B cell (primary cell): ENCODE results near the gene LDLRAD3. TPM values are rescaled to one million over a fixed set of nuclear protein-coding genes. Genes with fewer than 3 reads are reported as not detected.

ENCODE experiments used
- ATAC-seq: fragments of 200-7000 bp; cut with Tn5 transposase; one replicate; pipeline ENCODE4 v1.10.0; 2021; ENCODE audit warnings: low read depth, mild to moderate bottlenecking, moderate number of reproducible peaks, moderate library complexity
- CTCF ChIA-PET: fragments of 350-600 bp; sonication (Branson Sonifier 250); formaldehyde crosslinking; loops from one replicate; lab custom pipeline; 2021; ENCODE audit warnings: antibody characterized with exemption, inconsistent platforms; lab: Charles Lee
- POLR2A ChIA-PET: fragments of 350-600 bp; sonication (Branson Sonifier 250); formaldehyde crosslinking; loops from one replicate; lab custom pipeline; 2021; ENCODE audit warnings: antibody characterized with exemption; lab: Charles Lee
- DNase-seq: peaks from one replicate; pipeline ENCODE4 v3.0.0; 2013
- H2AFZ ChIP-seq: 2 replicates; pipeline ENCODE4 v1.6.1; 2012; ENCODE audit warnings: mild to moderate bottlenecking, low read depth, low read length; ENCODE audit not compliant: insufficient read depth, poor library complexity, severe bottlenecking
- H3K27ac ChIP-seq, 2 donors: 1 replicate in 1 of 2; 2 replicates in 1 of 2; pipeline ENCODE4 v1.5.1; 2012 to 2013; ENCODE audit warnings: low read length in 2 of 2, mild to moderate bottlenecking in 2 of 2, moderate library complexity in 1 of 2
- H3K27me3 ChIP-seq, 4 experiments: fragments of 200-600 bp in 1 of 4; sonication (generic) in 1 of 4; replicated peaks in 1 of 4; 1 replicate in 2 of 4; 2 replicates in 2 of 4; pipeline versions ENCODE4 v1.6.1 to v1.7.0; 2013 to 2016; ENCODE audit warnings: low read length in 3 of 4, mild to moderate bottlenecking in 2 of 4, mixed read lengths in 1 of 4, moderate library complexity in 1 of 4; ENCODE audit not compliant: insufficient read depth in 4 of 4, control insufficient read depth in 3 of 4; ENCODE audit errors: control extremely low read depth in 1 of 4
- H3K36me3 ChIP-seq, 2 experiments: replicated peaks in 1 of 2; 1 replicate in 1 of 2; 2 replicates in 1 of 2; pipeline versions ENCODE4 v1.6.1 to v1.7.1; 2013; ENCODE audit warnings: low read length in 1 of 2; ENCODE audit not compliant: insufficient read depth in 2 of 2, control insufficient read depth in 1 of 2; ENCODE audit errors: control extremely low read depth in 1 of 2, extremely low read depth in 1 of 2
- H3K4me1 ChIP-seq, 2 donors: fragments of 200-600 bp in 1 of 2; sonication (generic) in 1 of 2; 1 replicate in 1 of 2; 2 replicates in 1 of 2; pipeline versions ENCODE4 v1.5.1 to v1.6.1; 2013 to 2017; ENCODE audit warnings: low read length in 2 of 2; ENCODE audit not compliant: control insufficient read depth in 2 of 2, insufficient read depth in 2 of 2
- H3K4me2 ChIP-seq: replicated peaks from 2 replicates; pipeline ENCODE3; 2012; ENCODE audit warnings: mild to moderate bottlenecking, low read depth, low read length; ENCODE audit not compliant: poor library complexity, severe bottlenecking
- H3K4me3 ChIP-seq, 5 experiments: fragments of 200-600 bp in 1 of 5; sonication (generic) in 1 of 5; 1 replicate in 3 of 5; 2 replicates in 2 of 5; pipeline versions ENCODE4 v1.5.1 to v1.7.0; 2011 to 2016; ENCODE audit warnings: low read length in 4 of 5, mild to moderate bottlenecking in 4 of 5, low read depth in 2 of 5, control low read depth in 1 of 5, moderate library complexity in 1 of 5; ENCODE audit not compliant: insufficient read depth in 1 of 5; ENCODE audit errors: control extremely low read depth in 1 of 5, extremely low read depth in 1 of 5
- H3K79me2 ChIP-seq: fragments of 200-600 bp; sonication (generic); one replicate; pipeline ENCODE4 v1.6.0; 2016; ENCODE audit warnings: low read length; ENCODE audit not compliant: control insufficient read depth, insufficient read depth
- H3K9ac ChIP-seq: fragments of 200-600 bp; sonication (generic); 2 replicates; pipeline ENCODE4 v1.6.1; 2017; ENCODE audit warnings: mild to moderate bottlenecking, low read length, moderate library complexity
- H3K9me3 ChIP-seq, 3 donors: one replicate each; pipeline versions ENCODE4 v1.6.1 to v1.7.1; 2013; ENCODE audit warnings: low read length in 2 of 3; ENCODE audit not compliant: control insufficient read depth in 2 of 3, insufficient read depth in 1 of 3; ENCODE audit errors: control extremely low read depth in 1 of 3
- H4K20me1 ChIP-seq: 2 replicates; pipeline ENCODE4 v1.6.0; 2012; ENCODE audit warnings: mild to moderate bottlenecking, low read length; ENCODE audit not compliant: insufficient read depth, control insufficient read depth, poor library complexity, severe bottlenecking
- H3K27ac Mint-ChIP-seq: one replicate; pipeline ENCODE4 v1.8.0; 2021; ENCODE audit warnings: mixed read lengths
- H3K27me3 Mint-ChIP-seq: one replicate; pipeline ENCODE4 v1.8.0; 2021; ENCODE audit warnings: mixed read lengths
- H3K4me1 Mint-ChIP-seq: one replicate; pipeline ENCODE4 v1.8.0; 2021; ENCODE audit warnings: mixed read lengths
- H3K4me3 Mint-ChIP-seq: one replicate; pipeline ENCODE4 v1.8.0; 2021; ENCODE audit warnings: mixed read lengths
- H3K9me3 Mint-ChIP-seq: one replicate; pipeline ENCODE4 v1.8.0; 2022; ENCODE audit warnings: mixed read lengths; ENCODE audit not compliant: insufficient read depth
- CTCF ChIP-seq: fragments of 200-600 bp; IDR thresholded peaks from one replicate; pipeline ENCODE4 v1.8.0; 2022; ENCODE audit warnings: antibody characterized with exemption, mild to moderate bottlenecking
- EZH2 ChIP-seq: IDR thresholded peaks from 2 replicates; pipeline ENCODE4 v1.6.1; 2012; ENCODE audit warnings: borderline replicate concordance, low read depth, mild to moderate bottlenecking, moderate library complexity, low read length; ENCODE audit not compliant: insufficient read depth, poor library complexity, severe bottlenecking
- WGBS: methylation state at CpG from one replicate; pipeline ENCODE4 v1.1.5; 2013; ENCODE audit warnings: missing lambda C conversion rate; ENCODE audit not compliant: insufficient coverage; 5-methylcytosine and 5-hydroxymethylcytosine counted together
- intact Hi-C: fragments of 100-400 bp; cut with micrococcal nuclease; formaldehyde crosslinking; loops from one replicate; pipeline ENCODE4 v1.10.0; 2022
- polyA plus RNA-seq: library from polyadenylated mRNA; depleted of rRNA; stranded (reverse); fragments of >200 nt; gene quantifications from 2 replicates; pipeline ENCODE4 v1.2.3, GENCODE V29; 2012
- total RNA-seq, 2 donors: library from RNA; stranded (reverse); fragments of 120-200 nt in 1 of 2; gene quantifications; 1 replicate in 1 of 2; 2 replicates in 1 of 2; pipeline versions ENCODE4 v1.2.3 to v1.2.4, GENCODE V29; 2013 to 2022

LDLRAD3 gene
- total and polyA plus RNA-seq, 2 donors (not counting 1 experiment from before 2014, with no cell fraction given) = 0.01 TPM; not detected in 1

GRCh38 chr11:35918716-35919115, 25.1 kb upstream of the LDLRAD3 start:
- Histone ChIP-seq H3K4me1 (no peaks in the 10 kb centered on the region), H3K79me2 (no peaks in the 10 kb centered on the region), H3K27ac (no peak overlapping the region), H3K9ac (no peak overlapping the region), H3K27me3 (no peaks in the 10 kb centered on the region), H4K20me1 (no peaks in the 10 kb centered on the region), H2AFZ (no peak overlapping the region), H3K36me3 (no peaks in the 10 kb centered on the region), H3K9me3 (no peaks in the 10 kb centered on the region), H3K4me2 (no peak overlapping the region), H3K4me3 (no peak overlapping the region)
- no peak for DNase-seq
- intact Hi-C loops = no loop called here
- ChIA-PET CTCF (no interaction called here), POLR2A (no interaction called here)
- TF ChIP-seq EZH2 = no peak
- no peak for TF ChIP-seq CTCF
- ATAC-seq = no peak
- H3K27me3 Mint-ChIP-seq = peaks cover 11% of the 10 kb centered on the region
- H3K4me3 Mint-ChIP-seq = no peak overlapping the region
- no peaks in the 10 kb centered on the region for H3K9me3 Mint-ChIP-seq
- no peak overlapping the region for H3K27ac Mint-ChIP-seq
- H3K4me1 Mint-ChIP-seq = no peaks in the 10 kb centered on the region
- WGBS = no CpG with 5 or more reads among the region's 2 CpGs

- Histone ChIP-seq H3K4me2 (no peak overlapping the region), H3K4me3 (no peak overlapping the region), H3K79me2 (no peaks in the 10 kb centered on the region), H3K27me3 (no peaks in the 10 kb centered on the region), H3K9me3 (no peaks in the 10 kb centered on the region), H3K36me3 (no peaks in the 10 kb centered on the region), H3K27ac (no peak overlapping the region), H3K9ac (no peak overlapping the region), H2AFZ (no peak overlapping the region), H3K4me1 (no peaks in the 10 kb centered on the region), H4K20me1 (no peaks in the 10 kb centered on the region)
- intact Hi-C loops = no loop called here
- H3K9me3 Mint-ChIP-seq = no peaks in the 10 kb centered on the region
- H3K27me3 Mint-ChIP-seq = peaks cover 7% of the 10 kb centered on the region
- H3K4me3 Mint-ChIP-seq = no peak overlapping the region
- H3K27ac Mint-ChIP-seq = no peak overlapping the region
- H3K4me1 Mint-ChIP-seq = no peaks in the 10 kb centered on the region
- CTCF ChIA-PET = no interaction called here
- no CpG with 5 or more reads among the region's 3 CpGs for WGBS
- DNase-seq (no peak), ATAC-seq (no peak)
- POLR2A ChIA-PET = no interaction called here
- TF ChIP-seq EZH2 (no peak), CTCF (no peak)
These were observed 24.6 kb upstream of the LDLRAD3 start for GRCh38 chr11:35919244-35919643.
